ENCODE data around the gene BCAS1. TPM values are rescaled to one million over a fixed set of nuclear protein-coding genes. Genes with fewer than 3 reads are reported as not detected.

The BCAS1 gene
- total and polyA plus RNA-seq, 2 donors from 2014 or later, result 1.1 to 4.8 TPM

GRCh38 chr20:54099894-54100293, 29.5 kb upstream of the BCAS1 start:
- no peaks in the 10 kb centered on the region for H3K36me3 ChIP-seq (ENCODE audit: control insufficient read depth in 2 of 3, insufficient read depth in 3 of 3, low read length in 3 of 3)
- no peak overlapping the region for H3K27ac ChIP-seq (ENCODE audit: low read depth in 2 of 2, low read length in 2 of 2)
- FAIRE-seq (no peak), DNase-seq (no peak)
- no peaks in the 10 kb centered on the region for H3K27me3 ChIP-seq (ENCODE audit: control insufficient read depth, insufficient read depth, low read length)
- no peak overlapping the region for H3K4me3 ChIP-seq (ENCODE audit: low read length in 3 of 3)
- intact Hi-C loops (cut with DNase I), result loop anchor here (5.0 kb wide), 1 partner anchor 102 kb away; no protein-coding TSS in a partner anchor
- TF ChIP-seq CTCF (IDR thresholded peaks at IDR 0.05; ENCODE audit: borderline replicate concordance, extremely low read depth, insufficient read depth), result no peak
- H3K9ac ChIP-seq (ENCODE audit: low read length in 3 of 3), result no peak overlapping the region
- H3K9me3 ChIP-seq (ENCODE audit: control insufficient read depth in 2 of 3, insufficient read depth in 1 of 3, low read length in 3 of 3), result no peaks in the 10 kb centered on the region
- H3K4me1 ChIP-seq (ENCODE audit: control insufficient read depth in 2 of 3, insufficient read depth in 2 of 3, low read depth in 1 of 3, low read length in 3 of 3), result peaks cover 0 to 20% (median 0%) of the 10 kb centered on the region in 3 donors

- TF ChIP-seq CTCF (IDR thresholded peaks at IDR 0.05; ENCODE audit: borderline replicate concordance, extremely low read depth, insufficient read depth), result no peak
- Histone ChIP-seq H3K27me3 (ENCODE audit: control insufficient read depth, insufficient read depth, low read length) (no peaks in the 10 kb centered on the region), H3K4me3 (ENCODE audit: low read length in 3 of 3) (peak overlapping the region in 1 of 3 donors; percentile 58), H3K36me3 (ENCODE audit: control insufficient read depth in 2 of 3, insufficient read depth in 3 of 3, low read length in 3 of 3) (no peaks in the 10 kb centered on the region), H3K27ac (ENCODE audit: low read depth in 2 of 2, low read length in 2 of 2) (peak overlapping the region in 1 of 2 donors; percentile 78), H3K4me1 (ENCODE audit: control insufficient read depth in 2 of 3, insufficient read depth in 2 of 3, low read depth in 1 of 3, low read length in 3 of 3) (peaks cover 0 to 15% (median 0%) of the 10 kb centered on the region in 3 donors), H3K9ac (ENCODE audit: low read length in 3 of 3) (peak overlapping the region in 1 of 3 donors; percentile 12), H3K9me3 (ENCODE audit: control insufficient read depth in 2 of 3, insufficient read depth in 1 of 3, low read length in 3 of 3) (no peaks in the 10 kb centered on the region)
- no peak for FAIRE-seq
- peak in 1 of 5 donors; percentile 7 for DNase-seq
- intact Hi-C loops (cut with DNase I), result loop anchor here (5.0 kb wide), 1 partner anchor 104 kb away; no protein-coding TSS in a partner anchor
These were observed 27.7 kb upstream of the BCAS1 start for GRCh38 chr20:54098047-54098446.

- no peaks in the 10 kb centered on the region for H3K9me3 ChIP-seq (ENCODE audit: control insufficient read depth in 2 of 3, insufficient read depth in 1 of 3, low read length in 3 of 3)
- DNase-seq, result no peak
- peaks cover 0 to 15% (median 0%) of the 10 kb centered on the region in 3 donors for H3K4me1 ChIP-seq (ENCODE audit: control insufficient read depth in 2 of 3, insufficient read depth in 2 of 3, low read depth in 1 of 3, low read length in 3 of 3)
- no peak for FAIRE-seq
- no peak for TF ChIP-seq CTCF (IDR thresholded peaks at IDR 0.05; ENCODE audit: borderline replicate concordance, extremely low read depth, insufficient read depth)
- H3K9ac ChIP-seq (ENCODE audit: low read length in 3 of 3), result peak overlapping the region in 1 of 3 donors; percentile 12
- intact Hi-C loops (cut with DNase I), result loop anchor here (5.0 kb wide), 1 partner anchor 105 kb away; no protein-coding TSS in a partner anchor
- H3K27ac ChIP-seq (ENCODE audit: low read depth in 2 of 2, low read length in 2 of 2), result no peak overlapping the region
- H3K36me3 ChIP-seq (ENCODE audit: control insufficient read depth in 2 of 3, insufficient read depth in 3 of 3, low read length in 3 of 3), result no peaks in the 10 kb centered on the region
- peak overlapping the region in 1 of 3 donors; percentile 58 for H3K4me3 ChIP-seq (ENCODE audit: low read length in 3 of 3)
- no peaks in the 10 kb centered on the region for H3K27me3 ChIP-seq (ENCODE audit: control insufficient read depth, insufficient read depth, low read length)
These were observed 26.8 kb upstream of the BCAS1 start for GRCh38 chr20:54097236-54097529.

- FAIRE-seq (no peak), DNase-seq (no peak)
- intact Hi-C loops (cut with DNase I), result loop anchor here (5.0 kb wide), 1 partner anchor 106 kb away; no protein-coding TSS in a partner anchor
- Histone ChIP-seq H3K4me1 (ENCODE audit: control insufficient read depth in 2 of 3, insufficient read depth in 2 of 3, low read depth in 1 of 3, low read length in 3 of 3) (peaks cover 0 to 15% (median 0%) of the 10 kb centered on the region in 3 donors), H3K36me3 (ENCODE audit: control insufficient read depth in 2 of 3, insufficient read depth in 3 of 3, low read length in 3 of 3) (no peaks in the 10 kb centered on the region), H3K9ac (ENCODE audit: low read length in 3 of 3) (no peak overlapping the region), H3K27me3 (ENCODE audit: control insufficient read depth, insufficient read depth, low read length) (no peaks in the 10 kb centered on the region), H3K27ac (ENCODE audit: low read depth in 2 of 2, low read length in 2 of 2) (no peak overlapping the region), H3K9me3 (ENCODE audit: control insufficient read depth in 2 of 3, insufficient read depth in 1 of 3, low read length in 3 of 3) (no peaks in the 10 kb centered on the region), H3K4me3 (ENCODE audit: low read length in 3 of 3) (no peak overlapping the region)
- TF ChIP-seq CTCF (IDR thresholded peaks at IDR 0.05; ENCODE audit: borderline replicate concordance, extremely low read depth, insufficient read depth), result no peak
These were observed 25.4 kb upstream of the BCAS1 start for GRCh38 chr20:54095824-54096223.
